GM12873 (cell line): ENCODE results near the gene PLXND1.

ENCODE experiments used
- CTCF ChIP-seq: IDR thresholded peaks from 2 replicates; pipeline ENCODE4 v1.5.1; 2012; ENCODE audit warnings: low read depth, mild to moderate bottlenecking, moderate library complexity, low read length, control low read depth; ENCODE audit not compliant: insufficient read depth; ENCODE audit errors: missing control alignments

The PLXND1 gene

GRCh38 chr3:129595544-129596193, 10.8 kb downstream of the PLXND1 start:
- no peak for TF ChIP-seq CTCF

GRCh38 chr3:129594907-129595390, 11.5 kb downstream of the PLXND1 start:
- no peak for TF ChIP-seq CTCF

GRCh38 chr3:129594409-129594808, 12.1 kb downstream of the PLXND1 start:
- no peak for TF ChIP-seq CTCF

GRCh38 chr3:129593595-129594339, 12.7 kb downstream of the PLXND1 start:
- TF ChIP-seq CTCF: no peak

GRCh38 chr3:129593230-129593594, 13.3 kb downstream of the PLXND1 start:
- TF ChIP-seq CTCF: peak; percentile 10

- TF ChIP-seq CTCF: no peak
Observed at GRCh38 chr3:129592381-129593131, 13.9 kb downstream of the PLXND1 start.

- no peak for TF ChIP-seq CTCF
Observed at GRCh38 chr3:129591932-129592331, 14.5 kb downstream of the PLXND1 start.
